NCI-H1105 treated with DMSO at 0.1 percent for 48 hours (cell line): ENCODE measurements around the gene EFNA3.
A peak's percentile ranks its signal among the peaks of the same experiment; 100 is the strongest.

Experiments used
- DNase-seq: peaks from one replicate; lab custom pipeline; 2025; lab: John Stamatoyannopoulos, UW

EFNA3 gene

DNA sequence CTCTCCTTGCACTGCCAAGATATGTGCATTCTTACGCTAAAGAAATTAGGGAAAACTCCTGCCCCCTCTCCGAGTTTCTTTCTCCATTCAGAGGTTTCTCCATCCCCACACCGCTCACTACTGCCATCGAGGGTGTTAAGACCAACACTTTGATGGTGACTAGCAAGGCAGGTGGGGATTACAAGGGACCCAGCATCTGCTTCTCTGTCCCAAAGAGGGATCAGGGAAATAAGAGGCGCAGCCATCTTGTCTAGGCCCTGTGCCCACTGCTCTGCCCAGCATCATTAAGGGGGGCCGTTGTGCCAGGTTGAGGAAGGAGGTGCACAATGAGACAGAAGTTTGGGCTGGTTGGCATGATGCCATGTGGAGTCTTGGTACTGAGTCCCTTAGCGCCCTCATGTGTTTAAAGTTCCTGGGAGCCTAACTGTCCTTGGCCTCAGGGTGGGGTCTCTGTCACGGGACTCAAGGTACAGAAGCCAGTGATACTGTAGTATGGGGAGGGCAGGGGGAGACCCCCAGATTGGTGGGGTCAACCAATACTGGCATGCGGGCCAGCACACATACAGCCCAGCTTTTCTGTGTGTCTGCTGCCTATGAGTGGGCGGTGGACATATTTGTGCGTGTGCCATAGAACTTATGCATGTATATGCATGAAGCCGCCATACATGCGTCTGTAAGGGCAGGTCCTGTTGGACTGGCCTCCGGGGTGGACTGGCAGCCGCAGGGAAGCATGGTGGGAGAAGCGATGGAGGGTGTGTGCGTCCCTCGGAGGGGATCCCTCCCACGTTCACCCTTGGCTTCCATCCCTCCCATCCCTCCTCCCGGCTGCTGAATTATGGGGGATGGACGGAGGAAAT lies 5.5 kb downstream of the EFNA3 start:
- DNase-seq = peak; percentile 34

DNA sequence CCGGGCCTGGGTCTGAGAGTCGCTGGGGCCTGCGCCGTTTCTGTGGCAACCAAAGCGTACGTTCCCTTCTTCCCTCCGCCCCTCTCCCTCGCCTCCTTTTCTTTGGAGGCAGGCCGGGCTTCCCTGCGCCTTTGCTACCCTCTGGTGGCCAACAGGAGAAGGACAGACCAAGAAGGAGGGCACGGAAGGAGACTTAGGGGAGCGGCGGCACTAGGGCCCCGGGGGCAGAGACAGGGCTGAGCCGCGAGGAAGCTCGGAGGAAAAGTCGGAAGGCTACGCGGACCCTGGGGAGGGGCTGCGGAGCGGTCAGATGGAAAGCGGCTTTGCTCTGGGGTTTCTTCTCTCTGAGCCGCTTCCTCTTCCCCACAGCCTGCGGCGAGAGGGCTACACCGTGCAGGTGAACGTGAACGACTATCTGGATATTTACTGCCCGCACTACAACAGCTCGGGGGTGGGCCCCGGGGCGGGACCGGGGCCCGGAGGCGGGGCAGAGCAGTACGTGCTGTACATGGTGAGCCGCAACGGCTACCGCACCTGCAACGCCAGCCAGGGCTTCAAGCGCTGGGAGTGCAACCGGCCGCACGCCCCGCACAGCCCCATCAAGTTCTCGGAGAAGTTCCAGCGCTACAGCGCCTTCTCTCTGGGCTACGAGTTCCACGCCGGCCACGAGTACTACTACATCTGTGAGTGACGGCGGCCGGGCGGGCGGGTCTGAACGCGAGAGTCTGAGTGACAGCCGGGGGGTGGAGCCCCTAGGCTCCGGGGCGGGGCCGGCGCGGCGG lies 6.3 kb downstream of the EFNA3 start:
- peak; percentile 95 for DNase-seq

DNA sequence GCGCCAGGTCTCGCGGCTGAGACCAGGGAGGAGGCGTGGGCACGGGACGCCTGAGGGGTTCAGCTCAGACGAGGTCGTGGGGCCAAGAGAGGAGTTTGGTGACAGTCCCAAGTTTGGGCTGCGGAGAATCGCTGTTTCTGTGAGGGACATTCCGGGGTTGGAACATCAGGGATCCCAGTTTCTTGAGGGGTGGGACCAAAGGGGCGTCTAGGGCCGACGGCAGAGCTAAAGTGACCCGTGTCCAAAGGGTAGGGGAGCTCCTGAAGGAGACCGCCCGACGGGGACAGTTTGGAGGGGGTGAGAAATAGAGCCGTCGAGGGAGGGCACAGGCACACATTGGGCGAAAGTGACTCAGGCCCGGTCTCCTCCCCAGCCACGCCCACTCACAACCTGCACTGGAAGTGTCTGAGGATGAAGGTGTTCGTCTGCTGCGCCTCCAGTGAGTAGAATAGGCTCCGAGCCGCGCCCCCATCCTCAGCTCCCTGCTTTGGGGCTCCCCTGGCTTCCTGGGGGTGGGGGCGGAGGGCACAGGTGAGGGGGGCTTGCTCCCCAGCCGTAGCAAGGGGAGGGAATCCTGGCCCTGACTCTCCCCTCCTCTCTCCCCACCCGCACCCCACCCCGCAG lies 7.0 kb downstream of the EFNA3 start:
- no peak for DNase-seq

DNA sequence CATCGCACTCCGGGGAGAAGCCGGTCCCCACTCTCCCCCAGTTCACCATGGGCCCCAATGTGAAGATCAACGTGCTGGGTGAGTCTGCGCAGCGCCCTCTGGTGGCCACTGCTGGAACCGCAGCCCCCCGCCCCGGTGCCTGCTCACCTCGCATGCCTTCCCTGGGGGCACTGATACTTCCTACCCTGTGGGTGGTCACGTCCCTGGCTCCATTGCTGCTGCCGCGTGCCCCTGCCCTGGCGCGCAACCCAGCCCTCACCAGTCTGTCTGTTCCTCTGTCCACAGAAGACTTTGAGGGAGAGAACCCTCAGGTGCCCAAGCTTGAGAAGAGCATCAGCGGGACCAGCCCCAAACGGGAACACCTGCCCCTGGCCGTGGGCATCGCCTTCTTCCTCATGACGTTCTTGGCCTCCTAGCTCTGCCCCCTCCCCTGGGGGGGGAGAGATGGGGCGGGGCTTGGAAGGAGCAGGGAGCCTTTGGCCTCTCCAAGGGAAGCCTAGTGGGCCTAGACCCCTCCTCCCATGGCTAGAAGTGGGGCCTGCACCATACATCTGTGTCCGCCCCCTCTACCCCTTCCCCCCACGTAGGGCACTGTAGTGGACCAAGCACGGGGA lies 7.6 kb downstream of the EFNA3 start:
- peak; percentile 60 for DNase-seq

DNA sequence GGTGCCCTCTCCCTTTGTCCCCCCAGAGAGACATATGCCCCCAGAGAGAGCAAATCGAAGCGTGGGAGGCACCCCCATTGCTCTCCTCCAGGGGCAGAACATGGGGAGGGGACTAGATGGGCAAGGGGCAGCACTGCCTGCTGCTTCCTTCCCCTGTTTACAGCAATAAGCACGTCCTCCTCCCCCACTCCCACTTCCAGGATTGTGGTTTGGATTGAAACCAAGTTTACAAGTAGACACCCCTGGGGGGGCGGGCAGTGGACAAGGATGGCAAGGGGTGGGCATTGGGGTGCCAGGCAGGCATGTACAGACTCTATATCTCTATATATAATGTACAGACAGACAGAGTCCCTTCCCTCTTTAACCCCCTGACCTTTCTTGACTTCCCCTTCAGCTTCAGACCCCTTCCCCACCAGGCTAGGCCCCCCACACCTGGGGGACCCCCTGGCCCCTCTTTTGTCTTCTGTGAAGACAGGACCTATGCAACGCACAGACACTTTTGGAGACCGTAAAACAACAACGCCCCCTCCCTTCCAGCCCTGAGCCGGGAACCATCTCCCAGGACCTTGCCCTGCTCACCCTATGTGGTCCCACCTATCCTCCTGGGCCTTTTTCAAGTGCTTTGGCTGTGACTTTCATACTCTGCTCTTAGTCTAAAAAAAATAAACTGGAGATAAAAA lies 8.4 kb downstream of the EFNA3 start:
- DNase-seq = no peak

DNA sequence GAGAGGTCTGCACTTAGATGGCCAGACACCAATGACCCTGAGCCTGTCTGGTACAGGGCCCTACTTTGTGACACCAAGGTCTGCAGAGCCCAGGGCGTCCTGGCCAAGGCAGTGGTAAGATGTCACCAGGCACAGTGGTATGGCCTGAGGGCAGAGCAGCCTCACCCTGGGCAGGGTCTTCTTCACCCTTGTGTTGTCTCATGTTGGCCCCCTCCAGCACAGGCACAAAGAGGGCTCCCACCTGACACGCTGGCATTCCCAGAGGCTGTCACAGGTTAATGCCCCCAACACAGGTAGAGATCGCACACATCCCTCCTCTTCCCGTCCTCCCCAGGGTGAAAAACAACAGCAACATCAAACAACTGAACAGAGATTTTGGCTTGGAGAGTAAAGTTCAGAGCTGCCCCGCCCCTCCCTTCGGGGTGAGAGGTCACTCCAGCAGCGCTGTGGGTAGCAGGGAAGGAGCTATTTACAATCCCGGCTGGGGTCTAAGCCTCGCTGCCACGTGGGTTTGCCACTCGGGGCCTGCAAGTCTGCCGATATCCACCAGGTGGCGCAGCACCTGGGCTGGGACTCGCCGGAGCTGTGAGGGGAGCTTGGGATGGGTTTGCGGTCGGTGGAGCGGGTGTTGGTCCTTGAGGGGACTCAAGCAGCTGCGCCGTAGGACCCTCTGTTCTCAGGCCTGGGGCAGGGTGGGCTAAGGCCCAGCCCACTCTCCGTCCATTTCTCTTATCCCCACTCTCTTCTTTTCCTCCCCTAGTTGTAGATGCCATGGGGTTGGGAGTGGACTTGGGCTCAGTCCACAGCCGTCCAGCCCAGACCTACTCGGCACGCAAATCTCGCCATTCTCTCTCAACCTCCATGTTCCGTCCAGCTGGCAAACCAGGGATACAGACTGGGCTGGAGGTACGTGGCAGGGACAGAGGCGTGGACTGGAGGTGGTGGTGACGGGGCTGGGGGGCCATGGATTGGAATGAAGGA lies 12.7 kb downstream of the EFNA3 start:
- peak; percentile 59 for DNase-seq

DNA sequence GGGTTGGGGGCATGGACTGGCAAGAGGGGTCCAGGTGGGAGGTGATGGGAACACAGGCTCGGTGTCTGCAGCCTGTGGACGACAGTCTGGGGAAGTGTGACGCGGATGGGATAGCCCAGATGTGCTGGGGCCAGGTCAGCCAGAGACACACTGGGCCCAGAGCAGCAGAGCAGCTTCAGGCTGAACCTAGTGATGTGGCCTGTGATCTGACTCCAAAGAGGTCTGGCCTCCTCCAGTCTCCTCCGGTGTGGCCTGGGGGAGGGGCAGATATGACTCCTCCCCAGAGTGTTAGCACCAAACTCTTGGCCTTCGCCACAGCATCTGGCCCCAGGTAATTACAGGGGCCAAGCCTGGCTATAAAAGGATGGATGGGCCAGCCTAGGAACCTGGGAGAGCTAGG lies 13.5 kb downstream of the EFNA3 start:
- DNase-seq = no peak

DNA sequence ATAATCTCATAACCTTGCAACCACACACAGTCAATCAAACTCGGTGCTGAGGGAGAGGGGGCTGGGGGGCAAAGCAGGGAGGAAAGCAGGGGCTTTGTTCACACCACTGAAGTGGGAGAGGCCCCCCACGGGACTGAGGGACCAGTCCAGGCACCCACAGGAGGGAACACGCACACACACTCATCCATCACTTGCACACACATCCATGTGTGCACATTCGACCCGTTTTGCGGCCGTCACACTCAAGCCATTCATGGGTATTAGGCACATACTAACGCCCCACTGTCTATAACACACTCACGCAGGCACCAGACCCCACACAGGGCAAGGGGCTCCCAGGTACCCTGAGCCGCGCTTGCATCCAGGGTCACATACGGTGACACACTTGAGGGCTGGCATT lies 14.0 kb downstream of the EFNA3 start:
- DNase-seq = no peak

DNA sequence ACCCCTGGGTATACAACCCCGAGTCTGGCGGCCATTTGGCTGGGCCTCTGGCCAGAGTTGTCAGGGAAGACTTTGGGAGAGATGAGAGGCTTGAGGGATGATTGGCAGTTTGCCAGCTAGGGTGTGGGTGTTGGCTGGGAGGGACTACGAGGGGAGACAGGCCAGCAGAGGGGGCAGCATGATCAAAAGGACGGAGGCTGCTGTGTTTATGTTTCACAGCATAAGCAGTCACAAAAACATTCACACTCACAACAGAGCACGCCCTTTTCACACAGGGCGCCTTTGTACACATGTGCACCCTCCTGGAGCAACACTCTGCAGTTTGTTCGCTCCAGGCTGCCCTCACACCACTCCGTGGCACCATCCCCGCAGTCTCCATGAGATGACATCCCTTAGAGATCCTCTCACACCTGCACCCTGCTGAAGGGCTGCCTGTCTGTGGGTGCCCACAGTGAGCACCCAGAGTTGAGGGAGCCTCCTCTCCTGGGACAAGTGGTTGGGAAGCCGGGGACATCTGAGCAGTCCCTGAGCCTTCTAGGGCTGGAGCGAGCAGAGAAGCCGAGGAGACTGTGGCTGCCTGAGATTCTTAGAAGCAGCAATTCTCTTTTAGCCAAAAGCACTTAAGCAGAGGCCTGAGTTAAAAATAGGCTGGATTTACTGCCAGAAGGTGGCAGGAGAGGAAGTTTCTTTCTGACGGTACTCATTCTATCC lies 15.4 kb downstream of the EFNA3 start:
- DNase-seq = peak; percentile 93

DNA sequence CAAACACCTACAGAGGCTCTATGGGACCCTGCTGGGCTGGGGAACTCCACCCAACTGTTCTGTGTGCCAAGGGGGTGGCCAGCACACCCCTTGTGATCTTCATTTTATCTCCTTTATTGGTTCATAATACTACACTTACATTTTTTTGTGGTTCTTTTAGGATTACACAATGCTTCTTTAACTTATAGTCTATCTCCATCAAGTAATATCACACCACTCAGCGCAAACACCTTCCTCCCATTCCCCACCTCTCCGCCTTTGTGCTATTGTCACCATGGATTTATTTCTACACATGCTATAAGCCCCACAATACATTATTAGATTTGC lies 15.9 kb downstream of the EFNA3 start:
- no peak for DNase-seq

DNA sequence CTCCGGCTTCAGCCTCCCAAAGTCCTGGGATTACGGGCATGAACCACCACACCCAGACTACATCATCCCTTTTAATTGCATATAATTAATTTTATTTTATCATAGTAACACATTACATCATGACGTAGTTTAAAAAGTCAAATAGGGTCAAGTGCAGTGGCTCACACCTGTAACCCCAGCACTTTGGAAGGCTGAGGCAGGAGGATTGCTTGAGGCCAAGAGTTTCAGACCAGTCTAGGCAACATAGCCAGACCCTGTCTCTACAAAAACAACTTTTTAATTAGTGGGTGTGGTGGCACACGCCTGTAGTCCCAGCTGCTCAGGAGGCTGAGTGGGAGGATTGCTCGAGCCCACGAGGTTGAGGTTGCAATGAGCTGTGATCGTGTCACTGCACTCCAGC lies 20.7 kb downstream of the EFNA3 start:
- no peak for DNase-seq

DNA sequence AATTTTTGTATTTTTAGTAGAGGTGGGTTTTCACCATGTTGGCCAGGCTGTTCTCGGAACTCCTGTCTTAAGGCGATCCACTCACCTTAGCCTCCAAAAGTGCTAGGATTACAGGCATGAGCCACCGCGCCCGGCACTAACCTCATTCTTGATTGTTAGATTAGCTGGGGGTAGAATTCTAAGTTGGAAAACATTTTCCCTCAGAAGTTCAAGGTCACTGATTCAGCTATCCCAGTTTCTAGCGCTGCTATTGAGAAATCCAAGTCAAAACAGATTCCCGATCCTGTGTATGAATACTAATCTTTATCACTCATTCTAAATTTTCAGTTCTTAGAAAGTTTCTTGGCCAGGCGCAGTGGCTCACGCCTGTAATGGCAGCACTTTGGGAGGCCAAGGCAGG lies 24.7 kb downstream of the EFNA3 start:
- DNase-seq = no peak

DNA sequence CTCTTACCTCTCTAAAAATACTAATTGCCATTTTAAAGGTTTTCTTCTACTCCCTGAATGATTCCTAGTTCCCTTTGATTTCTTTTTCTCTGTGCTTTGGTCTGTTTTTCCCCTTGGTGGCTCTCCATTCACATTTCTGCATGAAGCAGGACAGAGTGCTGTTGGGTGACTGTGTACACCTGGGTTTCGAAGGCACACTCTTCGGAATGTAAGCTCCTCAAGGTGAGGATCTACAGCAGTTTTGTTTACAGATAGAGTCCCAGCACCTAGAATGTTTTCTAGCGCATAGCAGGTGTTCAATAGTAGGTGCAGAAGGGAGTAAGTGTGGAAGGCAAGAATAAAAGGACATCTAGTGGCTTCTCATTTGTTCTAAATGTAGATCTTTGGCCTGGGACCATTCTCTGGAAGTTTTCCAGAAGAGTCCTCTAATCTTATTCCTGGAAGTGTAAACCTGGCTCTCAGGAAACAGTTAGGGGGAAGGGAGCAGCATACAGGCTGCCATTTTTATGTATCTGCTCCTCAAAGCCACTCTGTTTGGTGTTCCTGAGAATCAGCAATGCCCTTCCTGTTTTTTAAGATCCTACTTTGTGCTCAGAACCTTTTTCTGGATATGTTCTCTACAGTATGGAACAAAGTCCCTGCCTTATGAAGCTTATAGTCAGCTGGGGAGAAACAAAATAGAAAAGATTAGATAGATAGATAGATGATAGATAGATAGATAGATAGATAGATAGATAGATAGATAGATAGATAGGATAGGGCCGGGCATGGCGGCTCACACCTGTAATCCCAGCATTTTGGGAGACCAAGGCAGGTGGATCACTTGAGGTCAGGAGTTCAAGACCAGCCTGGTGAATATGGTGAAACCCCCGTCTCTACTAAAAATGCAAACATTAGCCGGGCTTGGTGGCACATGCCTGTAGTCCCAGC lies 26.2 kb downstream of the EFNA3 start:
- no peak for DNase-seq

DNA sequence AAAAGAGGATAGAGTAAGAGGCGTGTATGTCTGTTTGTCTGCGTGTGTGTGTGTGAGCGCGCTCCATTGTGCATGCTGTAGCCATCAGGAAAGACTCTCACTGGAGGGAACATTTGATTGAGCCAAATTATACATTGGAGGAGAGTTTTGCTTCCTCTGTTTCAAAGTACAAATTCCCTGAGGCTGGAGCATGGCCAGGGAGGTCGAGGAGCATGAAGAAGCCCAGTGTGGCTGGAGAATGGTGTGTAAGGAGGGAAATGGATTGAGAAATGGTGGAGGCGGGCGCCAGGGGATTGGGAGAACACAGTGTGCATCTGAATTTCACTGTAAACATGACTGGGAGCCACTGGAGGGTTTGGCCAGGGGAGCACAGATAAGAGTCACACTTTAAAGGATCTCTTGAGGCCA lies 27.0 kb downstream of the EFNA3 start:
- DNase-seq = no peak

DNA sequence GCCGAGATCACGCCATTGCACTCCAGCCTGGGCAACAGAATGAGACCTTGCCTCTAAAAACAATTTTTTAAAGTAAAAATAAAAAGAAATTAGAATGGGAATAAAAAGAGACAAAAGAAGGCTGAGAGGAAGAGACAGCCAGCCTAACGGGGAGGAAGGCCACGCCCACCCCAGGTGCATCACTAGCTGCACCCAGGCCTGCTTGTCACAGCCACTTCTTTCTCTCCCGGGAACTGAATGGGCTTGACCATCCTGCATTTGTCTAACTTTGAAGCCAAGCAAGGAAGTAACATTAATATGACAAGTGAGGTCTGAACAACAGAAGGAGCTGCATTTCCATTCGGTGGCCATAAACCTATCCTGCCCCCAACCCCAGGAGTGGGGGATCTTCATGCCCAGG lies 28.2 kb downstream of the EFNA3 start:
- DNase-seq = no peak

DNA sequence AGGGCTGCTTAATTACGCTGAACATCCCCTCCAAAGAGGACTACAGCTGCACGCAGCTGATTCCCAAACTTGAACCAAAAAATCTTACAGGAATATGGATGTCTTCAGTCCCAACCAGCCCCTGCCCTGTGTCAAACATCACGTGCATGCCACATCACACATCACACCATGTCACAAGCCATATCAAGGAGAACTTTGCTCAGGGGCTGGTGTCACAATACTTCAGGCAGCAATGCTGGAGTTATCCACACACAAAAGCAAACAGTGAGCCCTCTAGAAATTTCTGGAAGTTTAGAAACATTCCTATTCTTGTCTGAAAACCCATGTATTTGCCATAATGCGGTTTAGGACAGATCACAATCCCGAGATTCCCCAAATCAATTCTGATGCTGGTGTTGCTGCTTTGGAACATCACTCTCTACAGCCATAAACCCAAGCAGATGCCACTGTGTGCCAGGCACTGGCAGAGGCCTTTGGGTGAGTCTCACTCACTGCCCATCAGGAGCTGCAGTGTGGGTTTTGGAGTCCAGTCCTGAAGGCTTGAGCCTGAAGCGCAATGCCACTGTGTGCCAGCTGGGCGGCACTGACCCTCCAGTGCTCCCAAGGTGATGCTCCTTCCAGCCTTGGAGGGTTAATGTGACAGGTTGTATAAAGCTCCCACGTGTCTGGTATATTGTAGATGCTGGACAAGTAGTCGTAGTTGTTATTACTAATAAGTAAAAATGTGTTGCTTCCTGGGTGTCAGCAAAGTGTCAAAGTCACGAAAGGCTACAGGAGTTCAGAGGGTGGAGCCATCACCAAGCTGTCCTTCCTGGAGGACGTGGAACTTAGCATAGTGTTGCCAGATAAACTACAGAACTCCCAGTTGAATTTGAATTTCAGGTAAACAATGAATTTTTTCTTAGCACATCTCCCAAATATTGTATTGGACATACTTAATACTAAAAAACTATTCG lies 28.9 kb downstream of the EFNA3 start:
- DNase-seq = no peak

DNA sequence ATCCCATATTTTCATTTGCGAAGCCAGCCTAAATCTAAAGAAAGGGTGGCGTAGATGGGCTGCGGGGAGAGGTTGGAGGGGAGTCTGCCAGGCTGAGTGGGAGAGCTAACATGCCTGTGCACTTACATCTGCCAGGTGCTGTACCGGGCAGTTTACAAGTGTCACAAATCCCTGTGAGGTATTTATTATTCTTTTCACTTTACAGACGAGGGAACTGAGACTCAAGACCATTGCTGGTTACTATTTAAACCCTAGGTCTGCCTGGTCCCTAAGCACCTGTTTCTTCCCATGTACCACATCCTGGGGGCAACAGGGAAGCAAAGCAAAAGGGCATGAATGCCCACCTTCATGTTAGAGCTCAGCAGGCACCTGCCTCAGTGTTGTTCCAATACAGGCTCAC lies 29.7 kb downstream of the EFNA3 start:
- no peak for DNase-seq

DNA sequence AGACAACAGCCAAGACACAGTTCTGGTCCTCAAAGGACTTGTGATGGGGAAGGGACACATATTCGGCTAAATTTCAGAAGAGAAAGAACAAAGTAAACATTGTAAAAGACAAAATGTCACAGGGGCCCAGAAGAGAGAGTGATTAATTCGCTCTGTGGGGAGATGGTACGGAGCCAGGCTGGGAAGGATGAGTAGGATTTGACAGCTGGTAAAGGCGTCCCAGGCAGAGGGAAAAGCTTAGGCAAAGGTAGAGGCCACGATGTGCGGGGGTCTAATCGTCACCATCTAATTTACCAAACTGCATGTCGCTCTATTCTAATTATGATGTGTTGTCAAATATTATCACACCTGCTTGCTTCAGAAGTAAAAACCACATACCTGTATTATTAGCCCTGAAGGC lies 31.7 kb downstream of the EFNA3 start:
- no peak for DNase-seq
